Upper lobe of left lung (tissue), 4 donors: ENCODE measurements around the gene ZNF669.
"Not testable (repeated sequence)": the region's sequence is repeated elsewhere in the genome, so short reads cannot be mapped to it uniquely, and the experiment has no call there.

Experiments used
- CTCF ChIP-seq, 6 experiments: fragments of 450-650 bp in 4 of 6; fragments of 200-600 bp in 2 of 6; sonication (generic) in 2 of 6; IDR thresholded peaks; one replicate each; pipeline ENCODE4 v1.5.1; 2016 to 2019; ENCODE audit warnings: antibody characterized with exemption in 6 of 6
- EP300 ChIP-seq, 4 donors: sonication (generic); formaldehyde crosslinking; IDR thresholded peaks; one replicate each; pipeline ENCODE4 v1.5.1; 2017; ENCODE audit warnings: antibody characterized with exemption in 4 of 4, control low read depth in 2 of 4

- TF ChIP-seq CTCF, EP300 (IDR thresholded peaks at IDR 0.05): not testable (repeated sequence)
Observed at GRCh38 chr1:247127519-247128282, 23.5 kb upstream of the ZNF669 start.
